ENCODE results near the gene ANKS1B.
"Not testable (repeated sequence)": the region's sequence is repeated elsewhere in the genome, so short reads cannot be mapped to it uniquely, and the experiment has no call there.

Gene ANKS1B

DNA sequence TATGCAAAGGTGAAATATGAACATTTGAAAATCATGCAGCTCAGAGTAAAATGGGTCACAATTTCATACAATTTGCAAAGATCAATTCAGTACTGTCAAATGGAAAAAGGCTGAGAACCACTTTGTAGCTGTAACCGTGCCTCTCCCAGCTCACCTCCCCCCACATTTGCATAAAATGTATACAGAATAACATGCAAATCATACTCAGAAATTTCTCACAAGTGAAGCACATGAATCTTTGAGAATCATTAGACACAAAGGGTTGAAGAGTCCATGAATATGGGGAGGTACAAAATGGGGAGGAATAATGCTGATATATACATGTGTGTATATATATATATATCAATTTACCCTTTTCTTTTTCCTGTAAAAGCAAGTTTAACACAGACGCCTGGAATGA lies 1177.5 kb downstream of the ANKS1B start:
- in situ Hi-C loops (cut with HindIII; ENCODE audit: low sequenced_read_pairs): no loop called here

DNA sequence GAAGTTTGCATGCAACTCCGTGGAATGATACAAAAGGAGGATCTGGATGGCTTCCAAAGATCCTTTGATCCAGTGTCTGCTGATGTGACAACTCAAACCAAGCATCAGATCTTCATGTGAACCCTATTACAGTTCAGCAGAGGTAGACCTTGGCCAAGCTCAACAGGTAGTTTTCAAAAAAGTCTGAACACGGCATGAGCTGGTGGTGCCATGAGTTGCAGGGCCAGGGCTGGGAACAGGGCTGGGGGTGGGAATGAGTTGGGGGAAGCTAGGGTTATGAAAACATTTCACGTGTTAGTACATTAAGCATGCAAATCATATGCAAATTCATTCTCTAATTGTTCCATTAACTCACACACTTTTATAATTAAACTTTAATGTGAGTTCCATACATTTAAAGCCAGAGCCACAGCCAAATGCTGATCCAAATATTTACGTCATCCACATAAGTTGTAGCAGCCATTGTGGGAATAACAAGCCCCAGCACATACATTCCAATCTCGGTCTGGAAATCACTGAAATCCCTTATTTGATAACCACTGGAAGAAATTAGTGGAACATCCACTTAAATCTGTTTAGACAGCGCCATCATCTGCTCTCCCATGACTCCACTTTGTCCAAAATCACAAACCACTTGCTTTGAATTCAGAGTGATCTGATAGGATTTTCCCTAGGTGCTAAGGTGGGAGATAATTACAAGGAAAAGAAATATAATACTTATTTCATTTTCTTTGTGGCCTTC lies 1181.1 kb downstream of the ANKS1B start:
- in situ Hi-C loops (cut with HindIII; ENCODE audit: low sequenced_read_pairs): no loop called here

DNA sequence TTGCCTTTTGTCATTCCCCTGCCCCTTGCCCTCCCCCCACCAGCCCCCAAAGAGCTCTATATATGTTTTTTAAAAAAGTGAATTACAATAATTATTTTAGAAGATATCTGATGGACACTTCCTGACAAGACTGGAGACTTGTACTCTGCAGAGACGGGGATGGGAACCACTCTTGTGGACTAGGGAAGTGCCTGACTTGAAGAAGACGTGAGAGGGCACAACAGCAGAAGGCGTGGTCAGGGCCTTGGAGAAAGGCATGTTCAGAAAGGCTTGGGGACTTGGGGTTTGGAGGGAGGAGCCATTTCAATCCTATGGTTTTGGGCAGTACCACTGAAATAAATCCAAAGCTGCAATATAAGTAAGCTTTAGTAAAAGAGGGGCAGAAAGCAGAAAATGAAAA lies 1184.9 kb downstream of the ANKS1B start:
- in situ Hi-C loops (cut with HindIII; ENCODE audit: low sequenced_read_pairs): no loop called here

DNA sequence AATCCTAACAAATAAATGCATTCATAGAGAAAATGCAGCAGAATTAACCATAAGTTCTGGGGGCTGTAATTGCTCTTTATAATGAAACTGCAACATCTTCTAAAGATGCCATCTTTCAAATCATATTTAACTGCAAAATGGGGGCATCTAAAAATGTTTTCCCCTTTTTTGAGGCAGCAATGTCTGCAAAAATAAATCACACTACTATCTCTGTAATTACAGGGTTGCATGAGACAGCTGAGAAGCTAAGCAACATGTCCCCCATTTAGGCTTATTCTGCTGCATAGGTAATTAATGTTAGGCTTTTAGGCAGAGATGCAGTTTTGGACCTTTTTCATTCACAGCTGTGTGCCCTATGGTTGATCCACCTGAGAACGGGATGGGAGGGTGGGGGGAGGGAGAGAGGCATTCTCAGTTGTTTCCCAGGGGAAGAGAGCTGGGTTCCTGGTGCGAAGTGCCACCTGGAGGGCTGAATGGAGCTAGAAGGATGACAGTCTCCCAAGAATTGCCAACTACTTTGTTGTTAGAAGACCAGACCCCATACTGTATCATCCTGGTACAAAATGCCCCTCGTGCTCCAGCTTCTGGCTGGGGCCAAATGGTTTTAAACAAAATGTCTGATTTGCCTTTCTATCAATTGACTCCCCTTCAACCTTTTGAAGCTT lies 1185.5 kb downstream of the ANKS1B start:
- in situ Hi-C loops (cut with HindIII; ENCODE audit: low sequenced_read_pairs): no loop called here

DNA sequence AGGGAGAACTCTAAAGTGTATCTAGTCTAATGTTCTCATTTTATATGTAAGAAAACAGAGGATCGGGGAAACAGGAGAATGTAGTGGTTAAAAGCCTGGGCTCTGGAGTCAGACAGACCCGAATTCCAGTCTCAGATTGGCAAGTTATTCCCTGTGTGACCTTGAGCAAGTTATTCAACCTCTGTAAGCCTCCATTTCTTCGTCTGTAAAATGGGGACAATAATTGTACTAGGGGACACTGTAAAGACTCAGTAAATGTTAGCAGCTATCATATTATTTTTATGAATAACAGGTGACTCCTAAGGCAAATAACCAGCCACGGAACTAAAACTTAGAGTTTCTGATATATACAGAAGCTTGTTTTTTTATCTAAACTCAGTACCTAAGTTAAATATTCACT lies 1187.5 kb downstream of the ANKS1B start:
- in situ Hi-C loops (cut with HindIII; ENCODE audit: low sequenced_read_pairs): no loop called here

DNA sequence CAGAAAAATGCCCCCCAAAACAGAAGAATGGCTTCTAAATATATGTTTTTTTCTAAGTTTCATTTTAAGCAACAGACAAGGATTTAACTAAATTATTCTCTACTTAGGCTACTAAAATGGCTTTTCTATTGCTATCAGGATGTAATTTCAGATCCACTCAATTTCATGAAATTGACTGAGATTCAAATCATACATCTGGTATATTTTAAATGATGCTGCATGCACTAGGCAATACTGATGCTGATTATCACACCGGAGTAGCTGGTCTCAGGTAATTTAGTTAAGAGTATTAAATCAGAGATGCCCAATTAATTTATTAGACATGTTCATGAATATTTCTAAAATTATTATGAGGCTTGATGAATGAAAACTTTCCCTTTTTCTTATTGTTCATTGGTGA lies 1188.0 kb downstream of the ANKS1B start:
- in situ Hi-C loops (cut with HindIII; ENCODE audit: low sequenced_read_pairs): no loop called here

DNA sequence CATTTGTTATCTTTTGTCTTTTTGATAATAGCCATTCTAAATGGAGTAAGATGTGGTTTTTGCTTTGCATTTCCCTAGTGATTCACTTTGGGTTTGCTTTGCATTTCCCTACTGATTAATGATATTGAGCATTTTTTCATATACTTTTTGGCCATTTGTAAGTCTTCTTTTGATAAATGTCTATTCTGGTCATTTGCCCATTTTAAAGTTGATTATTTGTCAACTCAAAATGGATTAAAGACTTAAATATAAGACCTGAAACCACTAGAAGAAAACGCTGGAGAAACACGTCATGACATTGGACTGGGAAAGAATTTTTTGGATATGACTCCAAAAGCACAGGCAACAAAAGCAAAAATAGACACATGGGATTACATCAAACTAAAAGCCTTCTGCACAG lies 1191.6 kb downstream of the ANKS1B start:
- in situ Hi-C loops (cut with HindIII; ENCODE audit: low sequenced_read_pairs): no loop called here

DNA sequence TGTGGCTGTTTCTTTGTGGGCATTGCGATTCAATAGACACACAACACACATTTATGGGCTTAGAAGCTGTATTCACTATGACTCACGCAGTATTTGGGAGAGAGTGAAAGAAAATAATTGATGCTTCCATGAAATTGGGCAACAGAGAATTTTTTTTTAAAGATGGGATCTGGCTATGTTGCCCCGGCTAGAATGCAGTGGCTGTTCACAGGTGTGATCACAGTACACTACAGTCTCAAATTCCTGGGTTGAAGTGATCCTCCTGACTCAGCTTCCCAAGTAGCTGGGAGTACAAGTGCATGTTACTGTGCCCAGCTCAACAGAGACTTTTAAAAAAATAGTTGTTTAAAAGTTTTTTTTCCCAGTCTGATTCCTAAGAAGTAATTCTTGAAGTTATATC lies 1193.3 kb downstream of the ANKS1B start:
- in situ Hi-C loops (cut with HindIII; ENCODE audit: low sequenced_read_pairs): no loop called here

DNA sequence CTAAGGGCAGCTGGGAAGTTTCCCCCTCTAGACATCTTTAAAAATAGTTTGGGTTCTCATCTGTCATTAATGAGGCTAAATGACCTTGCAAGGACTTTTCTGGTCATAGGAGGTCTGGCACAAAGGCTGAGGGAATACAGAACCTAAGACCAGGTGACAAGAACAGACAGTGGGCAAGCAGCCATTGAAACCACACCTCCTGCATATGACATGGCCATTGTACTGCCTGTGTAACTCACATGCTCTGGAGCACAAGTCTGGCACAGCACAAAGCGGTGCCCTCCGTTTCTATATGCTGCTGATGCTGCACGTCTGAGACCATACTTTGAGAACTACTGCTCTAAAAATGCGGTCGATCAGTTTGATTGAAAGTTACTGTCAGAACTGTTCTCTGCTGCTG lies 1196.3 kb downstream of the ANKS1B start:
- in situ Hi-C loops (cut with HindIII; ENCODE audit: low sequenced_read_pairs): no loop called here

DNA sequence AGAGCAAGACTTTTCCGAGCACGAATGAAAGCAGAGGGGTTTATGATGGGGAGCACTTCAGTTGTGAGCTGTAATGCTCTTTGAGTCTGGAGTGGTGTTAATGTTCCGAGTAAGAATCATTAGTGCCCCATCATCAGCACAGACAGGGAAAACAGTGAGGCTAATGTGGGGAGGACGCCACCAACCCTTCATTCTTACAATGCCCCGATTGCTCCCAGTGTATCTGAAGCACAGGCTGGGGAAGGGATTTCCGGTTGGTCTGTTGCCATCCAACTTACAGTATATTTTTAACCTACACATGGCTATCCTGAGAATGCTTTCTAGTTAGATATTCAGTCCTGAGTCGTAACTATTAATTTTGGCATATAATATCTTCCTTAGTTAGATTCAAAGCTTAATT lies 1198.1 kb downstream of the ANKS1B start:
- in situ Hi-C loops (cut with HindIII; ENCODE audit: low sequenced_read_pairs): no loop called here

DNA sequence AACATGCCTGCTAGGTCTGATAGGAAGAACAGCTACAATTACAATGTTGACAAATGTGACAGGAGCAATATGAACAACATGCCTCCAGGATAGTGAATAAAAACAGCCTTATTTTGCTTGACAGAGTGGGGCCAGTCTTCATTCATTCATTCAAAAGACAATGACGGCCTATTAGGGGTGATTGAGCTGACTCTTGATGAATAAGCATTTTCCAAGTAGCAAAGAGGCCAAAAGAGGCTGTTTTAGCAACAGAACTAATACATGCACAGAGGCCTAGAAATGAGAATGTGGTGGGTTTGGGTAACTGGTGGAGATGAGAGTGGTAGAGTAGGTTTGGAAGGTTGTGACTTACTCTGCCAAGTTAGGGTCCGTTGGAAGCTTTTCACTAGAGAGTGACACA lies 1201.3 kb downstream of the ANKS1B start:
- in situ Hi-C loops (cut with HindIII; ENCODE audit: low sequenced_read_pairs): no loop called here

DNA sequence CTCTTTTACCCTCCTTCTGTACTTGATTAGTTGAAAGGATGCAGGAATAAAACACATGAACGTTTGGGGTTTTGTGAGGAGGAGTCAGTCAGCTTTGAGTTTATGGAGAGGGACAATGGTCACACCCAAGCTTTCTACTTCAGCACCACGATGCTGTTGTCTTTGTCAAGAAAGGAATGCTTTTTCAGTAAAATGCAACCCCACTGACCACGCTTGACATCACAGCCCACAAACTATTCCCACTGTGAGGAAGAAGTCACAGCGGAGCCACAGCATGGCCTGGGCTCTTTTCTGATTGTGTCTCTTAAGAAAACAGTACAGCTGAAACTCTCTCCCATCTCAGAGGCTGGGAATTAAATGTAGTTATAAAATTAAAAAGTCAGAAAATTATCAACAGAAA lies 1204.5 kb downstream of the ANKS1B start:
- in situ Hi-C loops (cut with HindIII; ENCODE audit: low sequenced_read_pairs): no loop called here

DNA sequence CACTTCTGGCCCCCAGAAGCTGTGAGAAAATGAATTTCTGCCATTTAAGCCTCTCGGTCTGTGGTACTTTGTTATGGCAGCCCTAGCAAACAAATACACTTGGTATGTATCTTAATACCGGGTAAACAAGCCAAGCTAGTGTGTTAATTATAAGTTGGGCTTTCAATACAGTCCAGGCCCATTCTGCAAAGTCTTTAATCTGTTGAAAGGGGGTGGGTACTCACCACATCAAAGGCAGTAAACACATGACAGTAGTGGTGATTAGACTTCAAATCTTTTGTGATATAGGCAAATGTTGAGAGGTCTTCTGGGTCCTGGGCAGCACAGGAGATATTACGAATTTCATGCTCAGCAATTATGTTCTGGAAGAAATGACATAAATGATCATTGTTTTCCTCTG lies 1211.9 kb downstream of the ANKS1B start:
- in situ Hi-C loops (cut with HindIII; ENCODE audit: low sequenced_read_pairs): no loop called here

DNA sequence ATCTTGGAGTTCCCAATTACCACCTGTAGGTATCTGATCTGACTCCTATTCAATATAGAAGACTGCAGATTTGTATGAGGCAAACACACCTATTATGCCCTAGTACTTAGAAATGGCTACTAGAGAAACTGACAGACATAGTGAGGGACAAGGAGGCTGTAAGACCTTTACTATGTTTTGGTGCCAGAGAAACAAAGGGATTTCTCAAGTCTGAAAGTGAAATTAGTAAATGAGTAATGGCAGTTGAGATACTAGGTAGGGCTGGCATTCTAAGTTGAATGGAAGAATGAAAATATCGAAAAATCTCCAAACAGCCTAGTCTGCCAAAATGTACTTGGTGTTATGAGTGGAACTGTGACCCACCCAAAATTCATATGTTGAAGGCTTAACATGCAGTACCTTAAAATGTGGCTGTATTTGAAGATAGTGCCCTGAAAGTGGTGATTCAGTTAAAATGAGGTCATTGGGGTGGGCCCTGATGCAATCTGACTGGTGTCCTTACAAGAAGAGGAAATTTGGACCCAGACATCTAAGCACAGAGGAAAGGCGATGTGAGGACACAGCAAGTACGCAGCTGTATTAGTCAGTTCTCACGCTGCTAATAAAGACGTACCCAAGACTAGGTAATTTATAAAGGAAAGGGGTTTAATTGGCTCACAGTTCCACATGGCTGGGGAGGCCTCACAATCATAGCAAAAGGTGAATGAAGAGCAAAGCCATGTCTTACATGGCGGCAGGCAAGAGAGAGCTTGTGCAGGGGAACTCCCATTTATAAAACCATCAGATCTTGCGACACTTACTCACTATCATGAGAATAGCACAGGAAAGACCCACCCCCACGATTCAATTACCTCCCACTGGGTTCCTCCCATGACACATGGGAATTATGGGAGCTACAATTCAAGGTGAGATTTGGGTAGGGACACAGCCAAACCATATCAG lies 1212.7 kb downstream of the ANKS1B start:
- in situ Hi-C loops (cut with HindIII; ENCODE audit: low sequenced_read_pairs): no loop called here

DNA sequence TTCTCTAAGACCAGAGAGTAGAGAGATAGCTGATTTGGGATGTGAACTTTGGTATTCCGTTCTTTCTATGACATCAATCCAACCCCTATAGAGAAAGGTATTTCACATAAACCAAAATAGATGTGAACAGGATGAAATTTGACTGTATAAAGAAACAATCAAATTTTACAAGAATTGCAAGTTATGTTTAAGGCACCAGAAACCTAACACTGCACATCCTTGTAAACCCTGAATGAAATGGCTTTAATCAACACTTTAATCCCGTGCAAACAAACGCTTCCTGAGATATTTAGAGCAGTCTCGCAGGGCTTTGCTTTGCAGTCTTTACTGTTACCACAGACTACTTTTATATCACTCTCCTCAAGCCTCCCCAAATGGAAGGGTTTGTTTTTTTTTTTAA lies 1214.5 kb downstream of the ANKS1B start:
- in situ Hi-C loops (cut with HindIII; ENCODE audit: low sequenced_read_pairs): no loop called here

DNA sequence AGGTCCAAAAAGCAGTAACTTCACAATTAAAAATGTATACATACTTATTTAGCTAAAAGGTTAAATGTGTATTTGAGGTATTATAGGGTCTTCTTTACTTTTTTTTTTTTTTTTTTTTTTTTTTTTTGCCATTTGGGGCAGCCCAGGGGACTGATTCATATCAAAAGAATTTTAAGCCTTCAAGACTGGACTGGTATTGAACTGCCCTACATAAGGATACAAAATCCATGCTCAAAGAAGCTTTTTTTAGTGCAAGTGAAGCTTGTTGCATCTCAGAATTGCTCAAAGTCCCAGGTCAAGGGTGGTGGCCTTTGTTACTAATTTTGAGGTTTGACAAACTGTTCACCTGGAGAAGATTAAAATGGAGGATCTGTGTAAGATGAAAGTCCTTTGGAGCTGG lies 1215.7 kb downstream of the ANKS1B start:
- in situ Hi-C loops (cut with HindIII; ENCODE audit: low sequenced_read_pairs): no loop called here

DNA sequence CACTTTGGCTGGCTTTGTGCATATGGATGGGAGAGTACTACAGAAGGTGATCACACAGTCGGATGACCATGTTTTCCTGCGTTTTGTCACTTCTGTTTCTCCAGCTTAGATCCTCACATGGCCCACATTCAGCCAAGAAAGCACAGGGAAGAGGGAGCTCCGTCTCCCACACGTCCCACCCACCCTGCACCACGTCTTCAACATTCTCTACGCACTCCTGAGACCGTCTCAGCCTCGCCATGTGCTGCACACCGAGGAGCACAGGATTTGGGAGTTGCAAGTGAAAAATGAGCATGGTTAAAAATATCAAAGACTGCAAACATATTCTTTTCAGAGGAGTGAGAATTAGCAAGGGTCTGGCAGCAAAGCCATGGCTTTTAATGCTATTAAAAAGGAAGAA lies 1217.5 kb downstream of the ANKS1B start:
- in situ Hi-C loops (cut with HindIII; ENCODE audit: low sequenced_read_pairs): no loop called here

DNA sequence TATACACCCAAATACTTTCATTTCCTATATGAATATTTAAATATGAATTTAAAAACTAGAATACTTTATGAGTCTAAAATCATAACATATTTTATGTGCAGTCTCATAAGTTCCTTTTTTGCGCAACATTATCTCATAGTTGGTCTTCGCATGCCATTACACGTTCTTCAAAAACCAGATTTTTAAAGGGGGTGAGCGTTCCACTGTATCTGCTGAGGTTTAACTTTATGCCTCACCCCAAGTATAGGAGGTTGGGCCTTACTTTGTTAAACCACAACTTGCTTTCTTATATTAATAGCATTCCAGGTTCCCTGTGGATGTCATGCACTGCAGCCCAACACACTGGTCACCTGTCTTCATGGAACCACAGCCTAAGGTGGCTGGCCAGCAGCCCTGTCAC lies 1221.1 kb downstream of the ANKS1B start:
- in situ Hi-C loops (cut with HindIII; ENCODE audit: low sequenced_read_pairs): no loop called here

DNA sequence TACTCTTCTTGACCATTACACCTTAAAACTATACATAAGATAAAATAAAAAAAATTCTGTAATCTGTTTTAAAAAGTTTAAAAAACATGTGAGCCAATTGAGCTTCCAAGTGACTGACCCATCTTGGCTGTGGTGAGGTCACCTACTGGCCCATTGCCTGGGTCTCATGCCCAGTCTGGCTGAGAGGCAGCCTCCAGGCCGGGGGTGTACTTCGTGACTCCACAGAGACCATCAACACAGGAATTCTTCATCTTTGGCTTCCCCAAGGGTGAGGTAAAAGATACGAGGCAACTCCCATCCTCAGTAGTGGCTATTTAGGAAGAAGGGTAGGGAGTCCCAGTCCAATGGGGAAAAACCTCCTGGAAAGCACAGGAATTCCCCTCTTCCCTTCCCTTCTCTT lies 1226.4 kb downstream of the ANKS1B start:
- in situ Hi-C loops (cut with HindIII; ENCODE audit: low sequenced_read_pairs): no loop called here

DNA sequence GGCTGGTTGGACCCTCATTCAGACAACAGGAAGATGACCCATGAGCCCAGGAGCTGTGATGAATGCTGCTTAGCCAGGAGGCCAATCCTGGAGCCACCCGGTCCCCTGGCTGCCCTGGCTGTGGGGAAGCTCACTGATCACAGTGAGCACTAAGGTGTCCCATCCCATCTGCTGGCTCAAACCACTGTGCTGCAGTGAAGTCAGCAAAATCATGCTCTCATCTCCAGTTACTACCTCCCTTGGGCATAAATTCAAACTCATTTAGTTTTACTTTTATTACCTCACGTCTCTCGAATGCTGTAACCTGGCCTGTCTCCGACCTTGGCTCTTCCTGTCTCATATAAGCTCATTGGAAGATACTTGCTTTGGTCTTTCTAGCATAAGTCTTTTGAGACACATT lies 1227.3 kb downstream of the ANKS1B start:
- in situ Hi-C loops (cut with HindIII; ENCODE audit: low sequenced_read_pairs): no loop called here

DNA sequence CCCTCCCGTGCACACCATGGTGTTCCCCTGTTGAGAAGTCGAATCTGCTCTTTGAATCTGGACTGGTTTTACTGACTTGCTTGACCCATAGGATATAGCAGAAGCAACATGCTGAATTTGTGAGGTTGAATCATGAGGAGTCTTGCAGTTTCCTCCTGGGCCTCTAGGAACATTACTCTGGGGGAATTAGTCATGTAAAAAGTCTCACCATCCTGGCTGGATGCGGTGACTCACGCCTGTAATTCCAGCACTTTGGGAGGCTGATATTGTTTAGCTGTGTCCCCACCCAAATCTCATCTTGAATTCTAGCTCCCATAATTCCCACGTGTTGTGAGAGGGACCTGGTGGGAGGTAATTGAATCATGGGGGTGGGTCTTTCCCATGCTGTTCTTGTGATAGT lies 1228.9 kb downstream of the ANKS1B start:
- in situ Hi-C loops (cut with HindIII; ENCODE audit: low sequenced_read_pairs): not testable (repeated sequence)

DNA sequence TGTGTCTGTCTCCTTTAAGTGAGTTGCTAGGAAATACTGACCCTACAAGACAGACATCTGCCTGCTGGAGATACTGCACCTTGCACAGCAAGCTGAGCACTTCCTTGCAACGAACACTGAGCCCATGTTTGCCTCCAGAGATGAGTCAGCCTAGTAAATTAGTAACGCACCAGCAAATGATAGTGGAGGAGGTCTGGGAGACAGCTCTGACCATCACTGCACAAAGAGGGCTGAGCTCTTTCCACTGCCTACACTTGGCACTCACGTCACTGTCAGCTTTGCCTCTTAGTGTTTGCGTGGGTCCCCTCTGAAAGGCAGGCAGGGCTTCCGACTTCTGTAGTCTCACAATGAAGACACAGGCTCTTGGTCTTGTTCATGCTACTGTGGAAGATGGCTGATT lies 1230.6 kb downstream of the ANKS1B start:
- in situ Hi-C loops (cut with HindIII; ENCODE audit: low sequenced_read_pairs): no loop called here
